Astrocyte (in vitro differentiated cells and primary cell): ENCODE data around the gene EBPL.

ENCODE experiments used
- CTCF ChIP-seq: IDR thresholded peaks from 2 replicates; pipeline ENCODE4 v1.5.1; 2011; ENCODE audit warnings: low read depth, mild to moderate bottlenecking, inconsistent platforms, low read length, moderate library complexity; ENCODE audit not compliant: insufficient read depth
- EZH2 ChIP-seq: IDR thresholded peaks from 2 replicates; pipeline ENCODE4 v1.6.1; 2012; ENCODE audit warnings: mild to moderate bottlenecking, low read length, inconsistent platforms; ENCODE audit not compliant: insufficient read depth

- TF ChIP-seq CTCF (no peak), EZH2 (no peak)
Observed at GRCh38 chr13:49670828-49671227, 20.5 kb downstream of the EBPL start.
